HL-60 (cell line): ENCODE results near the gene CLCN7.

ENCODE experiments used
- GABPA ChIP-seq: IDR thresholded peaks from 2 replicates; pipeline ENCODE4 v1.6.1; 2012; ENCODE audit warnings: low read depth
- POLR2AphosphoS5 ChIP-seq: IDR thresholded peaks from 2 replicates; pipeline ENCODE4 v1.6.1; 2012; ENCODE audit warnings: low read depth

- no peak for TF ChIP-seq POLR2AphosphoS5
- no peak for TF ChIP-seq GABPA
Measured at GRCh38 chr16:1456951-1457350, 17.9 kb downstream of the CLCN7 start.
